GM12865 (cell line): ENCODE measurements around the gene SAMD4A.
A peak's percentile ranks its signal among the peaks of the same experiment; 100 is the strongest.
"Not testable (repeated sequence)": the region's sequence is repeated elsewhere in the genome, so short reads cannot be mapped to it uniquely, and the experiment has no call there.

Experiments used
- DNase-seq: peaks from one replicate; pipeline ENCODE4 v3.0.0; 2010; ENCODE audit warnings: low read depth
- H3K4me3 ChIP-seq: 2 replicates; pipeline ENCODE4 v1.5.1; 2011; ENCODE audit warnings: mild to moderate bottlenecking, low read depth, low read length, control low read depth
- TF ChIP-seq, protein P1 (sequence below): IDR thresholded peaks from 2 replicates; pipeline ENCODE4 v1.5.1; 2011; ENCODE audit warnings: low read length, control low read depth, low read depth, inconsistent platforms; ENCODE audit not compliant: insufficient read depth; ENCODE audit errors: missing control alignments

Gene SAMD4A

DNA sequence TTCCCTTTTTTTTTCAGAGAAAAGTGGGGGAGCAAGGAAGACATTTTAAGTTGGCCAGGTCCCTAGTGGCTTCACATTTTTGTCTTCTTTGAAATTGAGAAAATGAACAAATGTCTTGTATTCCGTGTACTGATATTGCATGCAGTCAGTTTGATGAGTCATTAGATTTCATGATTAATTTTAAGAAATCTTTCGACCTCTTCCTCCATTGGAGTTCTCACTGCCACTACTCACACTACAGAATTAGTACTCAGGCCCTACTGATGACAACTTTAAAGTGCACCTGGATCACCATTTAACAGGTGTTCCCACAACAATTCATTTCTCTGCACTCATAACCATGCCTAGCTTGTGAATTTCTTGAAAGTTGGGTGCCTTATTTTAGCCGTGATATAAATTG lies 50.5 kb downstream of the SAMD4A start:
- DNase-seq = no peak
- TF ChIP-seq, protein P1, sequence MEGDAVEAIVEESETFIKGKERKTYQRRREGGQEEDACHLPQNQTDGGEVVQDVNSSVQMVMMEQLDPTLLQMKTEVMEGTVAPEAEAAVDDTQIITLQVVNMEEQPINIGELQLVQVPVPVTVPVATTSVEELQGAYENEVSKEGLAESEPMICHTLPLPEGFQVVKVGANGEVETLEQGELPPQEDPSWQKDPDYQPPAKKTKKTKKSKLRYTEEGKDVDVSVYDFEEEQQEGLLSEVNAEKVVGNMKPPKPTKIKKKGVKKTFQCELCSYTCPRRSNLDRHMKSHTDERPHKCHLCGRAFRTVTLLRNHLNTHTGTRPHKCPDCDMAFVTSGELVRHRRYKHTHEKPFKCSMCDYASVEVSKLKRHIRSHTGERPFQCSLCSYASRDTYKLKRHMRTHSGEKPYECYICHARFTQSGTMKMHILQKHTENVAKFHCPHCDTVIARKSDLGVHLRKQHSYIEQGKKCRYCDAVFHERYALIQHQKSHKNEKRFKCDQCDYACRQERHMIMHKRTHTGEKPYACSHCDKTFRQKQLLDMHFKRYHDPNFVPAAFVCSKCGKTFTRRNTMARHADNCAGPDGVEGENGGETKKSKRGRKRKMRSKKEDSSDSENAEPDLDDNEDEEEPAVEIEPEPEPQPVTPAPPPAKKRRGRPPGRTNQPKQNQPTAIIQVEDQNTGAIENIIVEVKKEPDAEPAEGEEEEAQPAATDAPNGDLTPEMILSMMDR = no peak
- no peak overlapping the region for H3K4me3 ChIP-seq

DNA sequence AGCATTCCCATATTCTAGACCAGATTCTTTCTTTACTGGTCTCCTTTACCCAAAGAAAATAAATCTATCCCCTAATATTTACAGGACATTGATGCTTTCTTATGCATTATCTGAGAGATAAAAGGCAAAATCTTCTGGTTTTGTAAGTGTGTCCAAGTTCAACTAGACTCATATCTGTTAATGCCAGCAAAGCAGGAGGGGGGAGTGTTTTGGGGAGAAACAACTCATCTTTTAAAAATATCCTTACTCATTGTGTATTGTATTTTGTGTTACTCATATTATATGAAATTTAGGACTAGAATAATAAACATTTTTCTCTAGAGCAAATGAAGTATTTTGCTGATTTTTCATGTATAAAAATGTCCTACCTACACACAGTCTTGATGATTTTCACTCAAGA lies 54.8 kb downstream of the SAMD4A start:
- H3K4me3 ChIP-seq = no peak overlapping the region
- no peak for DNase-seq
- TF ChIP-seq, protein P1 = no peak

DNA sequence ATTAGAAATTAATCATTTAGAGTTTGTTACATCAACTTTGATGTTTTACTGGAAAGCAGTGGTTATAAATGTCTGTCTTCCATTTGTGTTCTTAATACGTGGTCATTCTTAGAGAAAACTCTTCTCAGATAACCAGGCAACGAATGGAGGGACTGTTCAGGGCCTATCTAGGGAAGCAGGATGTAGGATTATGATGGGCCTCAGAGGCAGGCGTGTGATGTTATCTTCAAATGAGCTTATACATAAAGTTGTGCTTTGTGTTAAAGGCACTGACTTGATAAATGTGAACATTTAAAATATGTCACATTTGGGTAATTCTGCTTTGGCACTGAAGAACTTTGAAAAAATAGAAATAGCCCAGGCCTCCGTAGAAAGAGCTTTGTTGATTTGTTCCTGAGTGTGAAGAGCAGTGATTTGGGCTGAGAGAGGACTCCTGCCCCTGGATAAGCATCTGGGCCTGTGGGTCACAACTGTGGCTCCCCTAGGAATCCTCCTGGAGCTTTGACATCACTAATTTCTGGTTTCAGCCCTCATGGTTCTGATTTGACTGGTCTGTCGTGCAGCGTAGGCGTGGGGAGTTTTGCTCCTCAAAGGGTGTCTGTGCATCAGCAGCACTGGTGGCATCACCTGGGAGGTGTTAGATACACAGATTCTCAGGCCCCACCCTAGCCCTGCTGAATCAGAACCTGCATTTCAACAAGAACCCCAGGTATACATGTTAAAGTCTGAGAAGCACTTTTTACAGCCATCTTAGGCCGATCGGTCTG lies 55.4 kb downstream of the SAMD4A start:
- TF ChIP-seq, protein P1 = no peak
- no peak overlapping the region for H3K4me3 ChIP-seq
- DNase-seq = peak; percentile 81

DNA sequence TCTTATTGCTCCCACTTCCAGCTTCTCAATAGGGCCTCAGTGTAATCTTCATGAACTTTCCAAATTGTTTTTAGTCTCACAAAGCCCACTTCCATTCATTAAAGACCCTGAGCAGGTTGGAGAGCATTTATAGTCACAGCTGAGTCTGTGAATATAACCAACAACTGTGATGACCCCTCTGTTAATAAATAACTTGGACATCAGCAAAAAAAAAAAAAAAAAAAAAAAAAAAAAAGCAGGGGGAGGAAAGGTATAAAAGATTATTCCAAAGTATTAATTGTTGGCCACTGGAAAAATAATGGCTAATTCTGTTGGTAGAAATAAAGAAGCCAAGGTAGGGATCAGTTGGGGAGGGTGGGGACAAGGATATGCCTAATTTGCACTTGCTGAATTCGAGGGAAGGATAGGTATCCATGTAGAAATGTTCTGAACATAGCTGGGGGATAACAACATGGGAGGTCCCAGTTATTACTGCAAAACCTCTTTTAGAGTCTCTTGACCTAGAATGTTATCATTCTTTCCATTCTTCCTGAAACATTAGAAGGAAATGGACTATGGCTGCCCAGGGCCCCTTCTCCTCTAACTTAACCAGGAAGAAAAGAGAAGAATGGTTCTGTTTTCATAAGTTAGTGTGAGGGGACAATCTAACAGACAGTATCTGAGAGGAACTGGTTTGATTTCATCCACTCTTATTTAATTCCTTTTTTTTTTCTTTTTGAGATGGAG lies 56.5 kb downstream of the SAMD4A start:
- TF ChIP-seq, protein P1 = no peak
- DNase-seq = no peak

DNA sequence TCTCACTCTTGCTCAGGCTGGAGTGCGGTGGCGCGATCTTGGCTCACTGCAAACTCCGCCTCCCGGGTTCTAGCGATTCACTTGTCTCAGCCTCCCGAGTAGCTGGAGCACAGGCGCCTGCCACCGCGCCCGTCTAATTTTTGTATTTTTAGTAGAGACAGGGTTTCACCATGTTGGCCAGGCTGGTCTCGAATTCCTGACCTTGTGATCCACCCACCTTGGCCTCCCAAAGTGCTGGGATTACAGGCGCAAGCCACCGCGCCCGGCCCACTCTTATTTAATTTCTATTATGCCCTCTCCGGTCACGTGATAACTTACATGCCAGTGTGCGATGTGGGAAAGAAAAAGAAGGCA lies 57.1 kb downstream of the SAMD4A start:
- not testable (repeated sequence) for DNase-seq, H3K4me3 ChIP-seq

More for the DNA sequence above, 56.5 kb downstream of the SAMD4A start:
- no peak overlapping the region for H3K4me3 ChIP-seq

DNA sequence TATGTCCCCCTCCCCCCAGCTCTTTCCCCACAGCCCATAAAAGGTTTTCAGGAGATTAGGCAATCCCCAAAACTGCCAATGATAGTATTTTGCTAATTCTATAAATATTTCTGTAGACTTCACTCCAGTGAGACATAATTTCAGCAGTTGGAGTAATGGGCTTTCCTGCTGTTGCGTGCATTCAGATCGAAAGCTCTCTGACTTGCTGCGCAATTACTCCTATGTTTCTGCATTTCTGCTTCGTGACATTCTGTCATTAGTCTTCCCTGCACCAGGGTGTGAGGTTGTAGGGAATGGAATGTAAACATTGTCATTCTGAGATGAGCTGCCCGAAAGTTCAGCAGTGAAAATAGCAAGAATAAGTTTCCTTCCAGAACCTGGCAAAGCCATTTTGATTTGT lies 58.2 kb downstream of the SAMD4A start:
- H3K4me3 ChIP-seq = no peak overlapping the region
- TF ChIP-seq, protein P1 = no peak
- no peak for DNase-seq

DNA sequence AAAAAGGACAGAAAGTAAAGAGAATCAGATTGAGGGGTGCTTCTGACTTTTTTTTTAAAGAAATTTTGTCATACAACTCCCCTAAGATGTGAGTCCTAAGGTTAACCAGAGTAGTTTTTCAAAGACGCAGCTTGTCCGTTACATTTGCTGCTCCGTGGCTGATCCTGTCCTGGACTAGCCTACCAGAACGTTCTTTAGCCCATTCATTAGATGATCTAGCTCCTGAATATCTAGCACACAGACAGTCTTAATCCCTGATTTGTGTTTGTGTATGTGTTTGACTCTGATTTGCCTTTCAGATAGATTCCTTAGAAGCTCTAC lies 60.3 kb downstream of the SAMD4A start:
- no peak for DNase-seq
- no peak overlapping the region for H3K4me3 ChIP-seq
- TF ChIP-seq, protein P1 = no peak
